Mesothelial cell of epicardium (in vitro differentiated cells): ENCODE data around the gene ZC3H7B. TPM values are rescaled to one million over a fixed set of nuclear protein-coding genes. Genes with fewer than 3 reads are reported as not detected.

ENCODE experiments used
- DNase-seq, 2 experiments: peaks; one replicate each; pipeline ENCODE4 v3.0.0; 2021; ENCODE audit warnings: low spot score in 2 of 2; ENCODE audit not compliant: unreplicated experiment in 2 of 2
- H3K27ac Mint-ChIP-seq: 2 replicates; pipeline ENCODE4 v1.8.0; 2021; ENCODE audit warnings: mixed read lengths
- H3K27me3 Mint-ChIP-seq: 2 replicates; pipeline ENCODE4 v1.8.0; 2021; ENCODE audit warnings: low read depth, mixed read lengths
- H3K36me3 Mint-ChIP-seq: 2 replicates; pipeline ENCODE4 v1.8.0; 2021; ENCODE audit warnings: mixed read lengths
- H3K4me1 Mint-ChIP-seq: 2 replicates; pipeline ENCODE4 v1.8.0; 2021; ENCODE audit warnings: mixed read lengths
- H3K4me3 Mint-ChIP-seq: 2 replicates; pipeline ENCODE4 v1.8.0; 2021; ENCODE audit warnings: mild to moderate bottlenecking, moderate library complexity, mixed read lengths
- H3K9me3 Mint-ChIP-seq: 2 replicates; pipeline ENCODE4 v1.8.0; 2021; ENCODE audit warnings: mixed read lengths
- total RNA-seq: library from RNA; stranded (reverse); gene quantifications from 3 replicates; pipeline ENCODE4 v1.2.1, GENCODE V29; 2021
- TF ChIP-seq, protein P1 (sequence below): fragments of 200-600 bp; sonication (generic); IDR thresholded peaks from one replicate; pipeline ENCODE4 v1.5.0; 2021; ENCODE audit warnings: antibody characterized with exemption; ENCODE audit not compliant: unreplicated experiment

The ZC3H7B gene
- total RNA-seq, 1 donor from 2014 or later = 85.5 TPM

DNA sequence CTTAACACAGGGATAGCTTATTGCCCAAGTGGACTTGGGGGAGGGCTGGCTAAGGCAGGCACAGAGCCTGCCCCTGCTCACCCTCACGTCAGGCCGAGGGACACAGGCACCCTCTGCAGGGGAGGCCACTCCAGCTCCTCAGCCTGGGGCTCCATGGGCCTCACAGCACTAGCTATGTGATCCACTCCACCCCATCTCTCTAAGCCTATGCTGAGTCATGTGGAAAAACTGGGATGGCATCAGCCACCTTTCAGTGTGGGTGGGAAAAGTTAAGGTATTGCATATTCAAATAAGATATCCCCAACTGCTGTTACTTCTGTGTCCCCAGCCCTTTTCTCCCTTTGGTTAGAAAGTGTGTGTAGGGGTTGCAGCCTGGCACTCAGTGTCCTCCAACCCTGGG, 37.6 kb upstream of the ZC3H7B start:
- Mint-ChIP-seq H3K4me3 (no peak overlapping the region), H3K27me3 (no peaks in the 10 kb centered on the region), H3K36me3 (peaks cover 33% of the 10 kb centered on the region), H3K4me1 (no peaks in the 10 kb centered on the region), H3K27ac (no peak overlapping the region), H3K9me3 (no peaks in the 10 kb centered on the region)
- TF ChIP-seq, protein P1, sequence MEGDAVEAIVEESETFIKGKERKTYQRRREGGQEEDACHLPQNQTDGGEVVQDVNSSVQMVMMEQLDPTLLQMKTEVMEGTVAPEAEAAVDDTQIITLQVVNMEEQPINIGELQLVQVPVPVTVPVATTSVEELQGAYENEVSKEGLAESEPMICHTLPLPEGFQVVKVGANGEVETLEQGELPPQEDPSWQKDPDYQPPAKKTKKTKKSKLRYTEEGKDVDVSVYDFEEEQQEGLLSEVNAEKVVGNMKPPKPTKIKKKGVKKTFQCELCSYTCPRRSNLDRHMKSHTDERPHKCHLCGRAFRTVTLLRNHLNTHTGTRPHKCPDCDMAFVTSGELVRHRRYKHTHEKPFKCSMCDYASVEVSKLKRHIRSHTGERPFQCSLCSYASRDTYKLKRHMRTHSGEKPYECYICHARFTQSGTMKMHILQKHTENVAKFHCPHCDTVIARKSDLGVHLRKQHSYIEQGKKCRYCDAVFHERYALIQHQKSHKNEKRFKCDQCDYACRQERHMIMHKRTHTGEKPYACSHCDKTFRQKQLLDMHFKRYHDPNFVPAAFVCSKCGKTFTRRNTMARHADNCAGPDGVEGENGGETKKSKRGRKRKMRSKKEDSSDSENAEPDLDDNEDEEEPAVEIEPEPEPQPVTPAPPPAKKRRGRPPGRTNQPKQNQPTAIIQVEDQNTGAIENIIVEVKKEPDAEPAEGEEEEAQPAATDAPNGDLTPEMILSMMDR = no peak
- DNase-seq = no peak

DNA sequence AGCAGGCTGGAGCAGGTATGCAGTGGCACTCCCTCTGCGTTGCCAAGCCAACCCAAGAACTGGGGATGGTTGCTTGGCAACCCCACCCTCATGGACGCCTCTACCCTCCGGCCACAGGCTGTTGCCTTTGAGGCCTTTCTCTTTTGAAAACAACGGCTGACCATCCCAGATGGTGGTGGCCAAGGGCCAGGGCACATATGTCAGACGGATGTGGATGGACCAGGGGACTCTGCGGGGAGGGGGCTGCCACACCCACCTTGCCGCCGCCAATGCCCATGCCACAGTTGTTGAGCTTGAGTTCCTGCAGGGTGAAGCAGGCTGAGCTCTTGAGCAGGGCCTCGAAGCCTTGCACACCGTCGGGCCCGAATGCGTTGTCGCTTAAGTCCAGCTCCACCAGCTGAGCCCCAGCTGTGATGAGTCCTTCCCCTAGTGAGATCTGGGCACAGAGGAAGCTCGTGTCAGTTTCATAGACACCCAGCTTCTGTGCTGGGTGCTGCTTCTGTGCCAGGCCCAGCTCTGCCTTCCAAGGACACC, 36.9 kb upstream of the ZC3H7B start:
- DNase-seq = no peak
- Mint-ChIP-seq H3K9me3 (no peaks in the 10 kb centered on the region), H3K36me3 (peaks cover 32% of the 10 kb centered on the region), H3K27me3 (no peaks in the 10 kb centered on the region), H3K27ac (no peak overlapping the region), H3K4me3 (no peak overlapping the region), H3K4me1 (no peaks in the 10 kb centered on the region)
- TF ChIP-seq, protein P1 = no peak

DNA sequence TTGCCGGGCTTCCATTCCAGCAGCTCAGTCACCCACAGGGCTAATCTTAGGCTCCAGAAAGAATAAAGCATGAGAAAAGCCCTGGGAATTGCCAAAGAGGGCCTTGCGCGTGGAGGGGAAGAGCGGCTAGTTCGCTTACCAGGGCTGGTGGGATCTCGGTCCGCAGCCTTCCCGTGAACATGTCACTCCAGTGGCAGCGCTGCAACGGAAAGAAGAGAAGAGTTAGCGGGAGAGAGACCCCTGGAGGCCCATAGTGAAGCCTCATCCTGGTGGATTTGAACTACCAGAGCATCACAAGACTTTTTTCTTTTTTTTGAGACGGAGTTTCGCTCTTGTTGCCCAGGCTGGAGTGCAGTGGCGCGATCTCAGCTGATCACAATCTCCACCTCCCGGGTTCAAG, 33.4 kb upstream of the ZC3H7B start:
- Mint-ChIP-seq H3K36me3 (peaks cover 25% of the 10 kb centered on the region), H3K9me3 (no peaks in the 10 kb centered on the region), H3K27ac (no peak overlapping the region), H3K27me3 (no peaks in the 10 kb centered on the region), H3K4me3 (no peak overlapping the region), H3K4me1 (no peaks in the 10 kb centered on the region)
- TF ChIP-seq, protein P1 = no peak
- DNase-seq = no peak

DNA sequence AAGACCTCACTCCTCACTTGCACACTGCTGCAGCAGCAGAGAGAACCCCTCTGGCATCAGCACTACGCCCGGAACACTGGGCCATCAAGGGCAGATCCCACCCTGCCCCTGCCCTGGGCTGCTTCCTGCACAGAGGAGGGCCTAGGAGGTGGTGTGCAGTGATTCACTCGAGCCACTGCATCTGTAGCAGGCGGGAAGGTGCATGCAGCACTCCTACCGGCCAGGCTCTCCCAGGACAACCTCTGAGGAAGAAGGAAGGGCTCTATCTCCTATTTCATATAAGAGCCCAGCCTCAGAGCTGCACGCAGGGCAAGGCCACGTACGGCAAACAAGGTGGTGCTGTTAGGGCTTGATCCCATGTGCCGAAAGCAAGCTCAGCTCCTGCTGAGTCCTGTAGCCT, 29.5 kb upstream of the ZC3H7B start:
- peaks cover 25% of the 10 kb centered on the region for H3K36me3 Mint-ChIP-seq
- H3K27ac Mint-ChIP-seq = no peak overlapping the region
- H3K9me3 Mint-ChIP-seq = no peaks in the 10 kb centered on the region

DNA sequence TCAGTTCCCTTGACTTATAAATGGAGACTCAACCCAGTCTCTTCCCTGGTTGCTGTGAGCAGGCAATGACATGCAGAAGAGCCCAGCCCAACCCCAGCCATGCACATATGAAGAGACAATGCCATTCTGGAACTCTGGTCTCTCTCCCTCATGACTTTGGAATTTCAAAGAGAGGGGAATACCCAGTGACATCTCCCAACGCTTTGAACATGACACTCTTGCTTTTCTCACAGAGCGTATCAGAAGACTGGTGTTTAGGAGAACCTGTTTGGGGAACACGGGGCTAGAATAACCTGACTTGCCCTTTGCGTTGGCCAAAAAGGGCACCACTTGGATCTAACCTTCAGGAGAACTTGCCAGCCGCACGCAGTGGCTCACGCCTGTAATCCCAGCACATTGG, 28.2 kb upstream of the ZC3H7B start:
- Mint-ChIP-seq H3K9me3 (no peaks in the 10 kb centered on the region), H3K4me1 (no peaks in the 10 kb centered on the region), H3K27ac (no peak overlapping the region), H3K4me3 (no peak overlapping the region), H3K36me3 (peaks cover 30% of the 10 kb centered on the region), H3K27me3 (no peaks in the 10 kb centered on the region)
- TF ChIP-seq, protein P1 = no peak
- no peak for DNase-seq

More for the DNA sequence above, 29.5 kb upstream of the ZC3H7B start:
- TF ChIP-seq, protein P1 = no peak
- Mint-ChIP-seq H3K27me3 (no peaks in the 10 kb centered on the region), H3K4me1 (no peaks in the 10 kb centered on the region), H3K4me3 (no peak overlapping the region)
- DNase-seq = no peak

DNA sequence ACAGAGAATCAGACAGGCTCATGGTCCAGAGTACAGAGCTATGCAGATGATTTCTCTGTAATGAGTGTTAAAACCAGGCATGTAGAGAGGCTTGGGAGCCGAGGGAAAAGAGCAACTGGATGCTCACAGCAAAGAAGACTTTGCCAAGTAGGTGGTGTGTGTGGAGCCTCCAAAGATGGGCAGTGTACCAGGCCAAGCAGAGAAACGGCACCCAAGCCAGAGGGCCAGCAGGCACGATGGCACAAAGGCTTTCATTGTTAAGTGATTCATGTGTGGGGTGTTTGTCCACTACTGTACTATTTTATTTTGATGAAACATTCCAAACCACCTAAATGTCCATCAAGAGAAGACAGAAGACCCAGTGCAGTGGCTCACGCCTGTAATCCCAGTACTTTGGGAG, 26.5 kb upstream of the ZC3H7B start:
- peaks cover 29% of the 10 kb centered on the region for H3K36me3 Mint-ChIP-seq
- no peak for DNase-seq
- no peaks in the 10 kb centered on the region for H3K4me1 Mint-ChIP-seq
- H3K9me3 Mint-ChIP-seq = no peaks in the 10 kb centered on the region
- H3K4me3 Mint-ChIP-seq = no peak overlapping the region
- no peaks in the 10 kb centered on the region for H3K27me3 Mint-ChIP-seq
- TF ChIP-seq, protein P1 = no peak
- no peak overlapping the region for H3K27ac Mint-ChIP-seq
